Measurements from ENCODE around the gene MACROH2A1. TPM values are rescaled to one million over a fixed set of nuclear protein-coding genes. Genes with fewer than 3 reads are reported as not detected.

MACROH2A1 gene
- total RNA-seq, 1 donor from 2014 or later = 179 TPM

GRCh38 chr5:135394095-135394494, 4.9 kb downstream of the MACROH2A1 start:
- Histone ChIP-seq H3K4me1 (peaks cover 76% of the 10 kb centered on the region), H3K4me3 (no peak overlapping the region), H3K27me3 (no peaks in the 10 kb centered on the region), H3K9me3 (no peaks in the 10 kb centered on the region), H3K36me3 (peaks cover 2% of the 10 kb centered on the region), H3K27ac (no peak overlapping the region)
- no peak for ATAC-seq
- TF ChIP-seq, protein P1, sequence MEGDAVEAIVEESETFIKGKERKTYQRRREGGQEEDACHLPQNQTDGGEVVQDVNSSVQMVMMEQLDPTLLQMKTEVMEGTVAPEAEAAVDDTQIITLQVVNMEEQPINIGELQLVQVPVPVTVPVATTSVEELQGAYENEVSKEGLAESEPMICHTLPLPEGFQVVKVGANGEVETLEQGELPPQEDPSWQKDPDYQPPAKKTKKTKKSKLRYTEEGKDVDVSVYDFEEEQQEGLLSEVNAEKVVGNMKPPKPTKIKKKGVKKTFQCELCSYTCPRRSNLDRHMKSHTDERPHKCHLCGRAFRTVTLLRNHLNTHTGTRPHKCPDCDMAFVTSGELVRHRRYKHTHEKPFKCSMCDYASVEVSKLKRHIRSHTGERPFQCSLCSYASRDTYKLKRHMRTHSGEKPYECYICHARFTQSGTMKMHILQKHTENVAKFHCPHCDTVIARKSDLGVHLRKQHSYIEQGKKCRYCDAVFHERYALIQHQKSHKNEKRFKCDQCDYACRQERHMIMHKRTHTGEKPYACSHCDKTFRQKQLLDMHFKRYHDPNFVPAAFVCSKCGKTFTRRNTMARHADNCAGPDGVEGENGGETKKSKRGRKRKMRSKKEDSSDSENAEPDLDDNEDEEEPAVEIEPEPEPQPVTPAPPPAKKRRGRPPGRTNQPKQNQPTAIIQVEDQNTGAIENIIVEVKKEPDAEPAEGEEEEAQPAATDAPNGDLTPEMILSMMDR (IDR thresholded peaks at IDR 0.05) = no peak
- DNase-seq = no peak
- intact Hi-C loops (cut with DNase I) = no loop called here

- peaks cover 6% of the 10 kb centered on the region for H3K36me3 ChIP-seq
- intact Hi-C loops (cut with DNase I) = no loop called here
- no peak overlapping the region for H3K4me3 ChIP-seq
- peaks cover 76% of the 10 kb centered on the region for H3K4me1 ChIP-seq
- TF ChIP-seq, protein P1 (IDR thresholded peaks at IDR 0.05) = no peak
- no peaks in the 10 kb centered on the region for H3K27me3 ChIP-seq
- DNase-seq (no peak), ATAC-seq (no peak)
- H3K9me3 ChIP-seq = no peaks in the 10 kb centered on the region
- H3K27ac ChIP-seq = peak overlapping the region; percentile 45
Measured at GRCh38 chr5:135393691-135394090, 5.3 kb downstream of the MACROH2A1 start.

DNA sequence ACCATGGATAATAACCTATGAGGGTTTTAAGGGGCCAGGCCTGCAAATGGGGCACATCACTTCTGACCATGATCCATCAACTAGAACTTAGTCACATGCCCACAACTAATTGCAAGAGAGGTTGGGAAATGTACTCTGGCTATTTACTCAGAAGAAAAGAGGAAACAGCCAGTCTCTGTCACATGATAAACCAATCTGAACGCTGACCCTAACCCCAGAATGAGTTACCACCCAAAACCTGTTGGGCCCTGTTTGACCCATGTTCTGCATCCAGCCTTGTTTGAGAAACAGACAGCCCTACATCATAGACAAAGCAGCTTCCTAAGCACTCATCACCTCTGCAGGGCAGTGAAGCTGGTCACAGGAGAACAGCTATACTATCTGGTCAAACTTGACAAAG, 5.8 kb downstream of the MACROH2A1 start:
- Histone ChIP-seq H3K36me3 (peaks cover 10% of the 10 kb centered on the region), H3K4me3 (no peak overlapping the region), H3K4me1 (peaks cover 76% of the 10 kb centered on the region), H3K27ac (peak overlapping the region; percentile 45), H3K9me3 (no peaks in the 10 kb centered on the region), H3K27me3 (no peaks in the 10 kb centered on the region)
- intact Hi-C loops (cut with DNase I) = no loop called here
- no peak for DNase-seq
- peak; percentile 72 for ATAC-seq
- TF ChIP-seq, protein P1 (IDR thresholded peaks at IDR 0.05) = no peak

DNA sequence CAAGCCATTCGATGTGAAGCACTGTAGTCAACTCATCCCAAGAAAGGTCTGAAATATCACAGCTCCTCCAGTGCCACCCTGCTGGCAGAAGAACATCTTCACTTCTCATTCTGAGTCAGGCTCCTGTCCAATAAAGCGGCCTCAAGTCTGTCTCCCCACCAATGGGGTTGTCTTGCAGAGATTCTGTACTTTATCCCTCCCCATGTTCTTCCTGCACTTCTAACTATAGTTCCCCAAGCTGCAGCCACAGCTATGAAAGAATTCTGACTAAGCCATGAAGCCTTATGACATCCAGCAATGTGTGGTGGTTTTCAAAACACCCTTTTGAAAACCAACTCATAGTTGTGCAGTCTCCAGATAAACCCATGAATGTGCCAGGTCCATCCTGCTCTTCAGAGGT, 6.8 kb downstream of the MACROH2A1 start:
- no peak overlapping the region for H3K4me3 ChIP-seq
- TF ChIP-seq, protein P1 (IDR thresholded peaks at IDR 0.05) = no peak
- intact Hi-C loops (cut with DNase I) = no loop called here
- H3K9me3 ChIP-seq = no peaks in the 10 kb centered on the region
- peaks cover 19% of the 10 kb centered on the region for H3K36me3 ChIP-seq
- peaks cover 75% of the 10 kb centered on the region for H3K4me1 ChIP-seq
- H3K27ac ChIP-seq = peak overlapping the region; percentile 45
- H3K27me3 ChIP-seq = no peaks in the 10 kb centered on the region
- DNase-seq (no peak), ATAC-seq (peak; percentile 56)

DNA sequence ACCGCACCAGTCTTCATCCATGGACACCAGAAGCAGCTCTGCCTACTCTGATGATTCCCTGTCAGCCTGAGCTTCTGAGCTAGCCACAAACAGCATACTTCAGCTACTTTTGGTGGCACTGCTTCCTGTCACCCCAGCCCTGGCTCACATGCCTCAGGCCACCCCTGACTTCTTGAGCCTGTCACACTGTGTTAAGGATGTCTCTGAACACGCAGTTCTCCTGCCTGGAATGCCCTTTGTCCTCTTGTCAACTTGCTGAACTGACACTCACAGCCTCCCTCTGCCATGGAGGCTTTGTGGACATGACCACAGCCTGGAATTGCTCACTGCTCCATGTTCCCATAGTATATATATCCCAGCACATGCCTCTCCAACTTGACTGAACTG, 7.2 kb downstream of the MACROH2A1 start:
- intact Hi-C loops (cut with DNase I) = no loop called here
- DNase-seq (no peak), ATAC-seq (peak; percentile 68)

More for the DNA sequence above, 7.2 kb downstream of the MACROH2A1 start:
- no peaks in the 10 kb centered on the region for H3K9me3 ChIP-seq
- no peaks in the 10 kb centered on the region for H3K27me3 ChIP-seq
- H3K36me3 ChIP-seq = peaks cover 19% of the 10 kb centered on the region
- TF ChIP-seq, protein P1 (IDR thresholded peaks at IDR 0.05) = no peak
- no peak overlapping the region for H3K4me3 ChIP-seq
- H3K27ac ChIP-seq = peak overlapping the region; percentile 45
- H3K4me1 ChIP-seq = peaks cover 75% of the 10 kb centered on the region
